CD14-positive monocyte (primary cell): ENCODE data around the gene IGSF1. TPM values are rescaled to one million over a fixed set of nuclear protein-coding genes. Genes with fewer than 3 reads are reported as not detected.

Experiments
- DNase-seq, 3 donors: peaks; one replicate each; pipeline ENCODE4 v3.0.0-alpha.2; 2011 to 2022
- H2AFZ ChIP-seq: 2 replicates; pipeline ENCODE4 v1.6.0; 2012; ENCODE audit warnings: mild to moderate bottlenecking, low read depth, low read length, inconsistent platforms; ENCODE audit not compliant: insufficient read depth, poor library complexity, severe bottlenecking
- H3K27ac ChIP-seq, 2 donors: 1 replicate in 1 of 2; 2 replicates in 1 of 2; pipeline ENCODE4 v1.5.1; 2012 to 2013; ENCODE audit warnings: low read length in 2 of 2, control low read depth in 1 of 2, inconsistent platforms in 1 of 2, low read depth in 1 of 2, mild to moderate bottlenecking in 1 of 2
- H3K27me3 ChIP-seq, 2 donors: one replicate each; pipeline versions ENCODE4 v1.6.0 to v1.6.1; 2011 to 2013; ENCODE audit warnings: low read length in 2 of 2; ENCODE audit not compliant: control insufficient read depth in 2 of 2, insufficient read depth in 2 of 2
- H3K36me3 ChIP-seq, 2 donors: replicated peaks in 1 of 2; 1 replicate in 1 of 2; 2 replicates in 1 of 2; pipeline versions ENCODE4 v1.5.1 to v1.6.1; 2012 to 2013; ENCODE audit warnings: low read length in 2 of 2, control low read depth in 1 of 2, inconsistent platforms in 1 of 2, mild to moderate bottlenecking in 1 of 2; ENCODE audit not compliant: insufficient read depth in 2 of 2, control insufficient read depth in 1 of 2
- H3K4me1 ChIP-seq, 2 donors: 1 replicate in 1 of 2; 2 replicates in 1 of 2; pipeline versions ENCODE4 v1.5.1 to v1.6.1; 2012 to 2013; ENCODE audit warnings: low read length in 2 of 2, control low read depth in 1 of 2, inconsistent platforms in 1 of 2, mild to moderate bottlenecking in 1 of 2, moderate library complexity in 1 of 2; ENCODE audit not compliant: insufficient read depth in 2 of 2, control insufficient read depth in 1 of 2
- H3K4me2 ChIP-seq: replicated peaks from 2 replicates; pipeline ENCODE3; 2012; ENCODE audit warnings: low read length, moderate library complexity, mild to moderate bottlenecking; ENCODE audit not compliant: poor library complexity, severe bottlenecking; ENCODE audit errors: extremely low read depth
- H3K4me3 ChIP-seq, 3 experiments: fragments of 200-600 bp in 1 of 3; sonication (generic) in 1 of 3; replicated peaks in 1 of 3; 1 replicate in 2 of 3; 2 replicates in 1 of 3; pipeline ENCODE4 v1.5.1; 2011 to 2013; ENCODE audit warnings: low read length in 3 of 3, mild to moderate bottlenecking in 3 of 3, control low read depth in 2 of 3, low read depth in 2 of 3, inconsistent platforms in 1 of 3, moderate library complexity in 1 of 3
- H3K79me2 ChIP-seq: 2 replicates; pipeline ENCODE4 v1.6.0; 2012; ENCODE audit warnings: mild to moderate bottlenecking, control low read depth, inconsistent platforms, low read length, moderate library complexity; ENCODE audit not compliant: insufficient read depth
- H3K9ac ChIP-seq: 2 replicates; pipeline ENCODE4 v1.6.0; 2017; ENCODE audit warnings: low read length, mild to moderate bottlenecking; ENCODE audit not compliant: insufficient read depth, poor library complexity, severe bottlenecking
- H3K9me3 ChIP-seq, 2 donors: replicated peaks in 1 of 2; 1 replicate in 1 of 2; 2 replicates in 1 of 2; pipeline versions ENCODE4 v1.5.1 to v1.6.1; 2012 to 2013; ENCODE audit warnings: low read length in 2 of 2, control low read depth in 1 of 2; ENCODE audit not compliant: control insufficient read depth in 1 of 2, insufficient read depth in 1 of 2
- H4K20me1 ChIP-seq: 2 replicates; pipeline ENCODE4 v1.6.0; 2012; ENCODE audit warnings: mild to moderate bottlenecking, low read length, control low read depth, moderate library complexity; ENCODE audit not compliant: insufficient read depth
- H3K27ac Mint-ChIP-seq, 7 donors: one replicate each; pipeline ENCODE4 v1.8.0; 2020; ENCODE audit warnings: mild to moderate bottlenecking in 7 of 7, mixed read lengths in 7 of 7, moderate library complexity in 6 of 7, inconsistent platforms in 2 of 7
- H3K27me3 Mint-ChIP-seq, 3 donors: one replicate each; pipeline ENCODE4 v1.8.0; 2021 to 2022; ENCODE audit warnings: low read depth in 3 of 3, mild to moderate bottlenecking in 3 of 3, mixed read lengths in 3 of 3, moderate library complexity in 3 of 3, inconsistent platforms in 1 of 3
- H3K36me3 Mint-ChIP-seq, 2 donors: one replicate each; pipeline ENCODE4 v1.8.0; 2020; ENCODE audit warnings: mixed read lengths in 2 of 2, inconsistent platforms in 1 of 2, mild to moderate bottlenecking in 1 of 2
- H3K4me1 Mint-ChIP-seq: one replicate; pipeline ENCODE4 v1.8.0; 2020; ENCODE audit warnings: mild to moderate bottlenecking, mixed read lengths
- H3K4me3 Mint-ChIP-seq, 2 donors: one replicate each; pipeline ENCODE4 v1.8.0; 2020; ENCODE audit warnings: mild to moderate bottlenecking in 2 of 2, mixed read lengths in 2 of 2, moderate library complexity in 1 of 2
- H3K9me3 Mint-ChIP-seq, 7 donors: one replicate each; pipeline ENCODE4 v1.8.0; 2020 to 2022; ENCODE audit warnings: mixed read lengths in 7 of 7, mild to moderate bottlenecking in 6 of 7, moderate library complexity in 6 of 7, inconsistent platforms in 2 of 7
- WGBS: methylation state at CpG from one replicate; pipeline ENCODE4 v1.1.5; 2013; ENCODE audit warnings: missing lambda C conversion rate; ENCODE audit not compliant: insufficient coverage; 5-methylcytosine and 5-hydroxymethylcytosine counted together
- intact Hi-C, 2 donors: fragments of 100-400 bp; cut with micrococcal nuclease; formaldehyde crosslinking; loops; one replicate each; pipeline versions ENCODE4 v1.15.0 to v1.15.1; 2023
- polyA plus RNA-seq, 3 donors: library from polyadenylated mRNA; depleted of rRNA in 1 of 3; unstranded in 2 of 3; stranded (reverse) in 1 of 3; fragments of 300-500 nt in 2 of 3; fragments of >200 nt in 1 of 3; fragmentation: Illumina TruSeq in 2 of 3; gene quantifications; 1 replicate in 2 of 3; 2 replicates in 1 of 3; pipeline ENCODE4 v1.2.3, GENCODE V29; 2012 to 2021
- TF ChIP-seq, protein P1 (sequence below): fragments of 200-600 bp; IDR thresholded peaks from one replicate; pipeline ENCODE4 v1.8.0; 2022; ENCODE audit warnings: antibody characterized with exemption, mild to moderate bottlenecking

IGSF1 gene
- polyA plus RNA-seq, 3 donors, result not detected

DNA sequence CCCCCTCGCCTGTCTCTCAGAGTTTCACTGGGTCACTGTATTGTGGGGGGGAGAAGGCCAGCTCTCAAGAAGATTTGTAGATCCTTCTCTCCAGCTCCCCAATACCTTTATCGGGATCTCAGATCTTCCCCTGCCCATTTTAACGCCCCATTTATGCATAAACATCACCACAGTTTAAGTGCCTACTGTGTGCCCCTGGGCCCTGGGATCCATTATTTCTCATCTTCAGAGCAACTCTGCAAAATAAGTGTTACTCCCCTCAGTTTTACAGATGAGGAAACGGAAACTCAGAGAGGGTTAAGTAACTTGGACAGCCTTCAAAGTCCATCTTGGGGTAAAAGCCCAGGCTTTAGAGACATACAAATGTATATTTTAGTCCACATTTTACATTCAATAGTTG lies 421 bp upstream of the IGSF1 start:
- no peaks in the 10 kb centered on the region for H3K36me3 ChIP-seq
- H3K4me3 ChIP-seq, result no peak overlapping the region
- H3K27me3 ChIP-seq, result peaks cover 9 to 15% of the 10 kb centered on the region in 2 donors
- H3K27ac Mint-ChIP-seq, result no peak overlapping the region
- H3K9ac ChIP-seq, result no peak overlapping the region
- peaks cover 13 to 25% (median 24%) of the 10 kb centered on the region in 3 donors for H3K27me3 Mint-ChIP-seq
- no peaks in the 10 kb centered on the region for H3K4me1 Mint-ChIP-seq
- H3K27ac ChIP-seq, result no peak overlapping the region
- TF ChIP-seq, protein P1, sequence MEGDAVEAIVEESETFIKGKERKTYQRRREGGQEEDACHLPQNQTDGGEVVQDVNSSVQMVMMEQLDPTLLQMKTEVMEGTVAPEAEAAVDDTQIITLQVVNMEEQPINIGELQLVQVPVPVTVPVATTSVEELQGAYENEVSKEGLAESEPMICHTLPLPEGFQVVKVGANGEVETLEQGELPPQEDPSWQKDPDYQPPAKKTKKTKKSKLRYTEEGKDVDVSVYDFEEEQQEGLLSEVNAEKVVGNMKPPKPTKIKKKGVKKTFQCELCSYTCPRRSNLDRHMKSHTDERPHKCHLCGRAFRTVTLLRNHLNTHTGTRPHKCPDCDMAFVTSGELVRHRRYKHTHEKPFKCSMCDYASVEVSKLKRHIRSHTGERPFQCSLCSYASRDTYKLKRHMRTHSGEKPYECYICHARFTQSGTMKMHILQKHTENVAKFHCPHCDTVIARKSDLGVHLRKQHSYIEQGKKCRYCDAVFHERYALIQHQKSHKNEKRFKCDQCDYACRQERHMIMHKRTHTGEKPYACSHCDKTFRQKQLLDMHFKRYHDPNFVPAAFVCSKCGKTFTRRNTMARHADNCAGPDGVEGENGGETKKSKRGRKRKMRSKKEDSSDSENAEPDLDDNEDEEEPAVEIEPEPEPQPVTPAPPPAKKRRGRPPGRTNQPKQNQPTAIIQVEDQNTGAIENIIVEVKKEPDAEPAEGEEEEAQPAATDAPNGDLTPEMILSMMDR, result no peak
- DNase-seq, result no peak
- no peaks in the 10 kb centered on the region for H3K4me1 ChIP-seq
- no peak overlapping the region for H3K4me2 ChIP-seq
- no peaks in the 10 kb centered on the region for H4K20me1 ChIP-seq
- H3K9me3 ChIP-seq, result no peaks in the 10 kb centered on the region
- peaks cover 0 to 8% (median 1%) of the 10 kb centered on the region in 7 donors for H3K9me3 Mint-ChIP-seq
- WGBS, result no CpG with 5 or more reads among the region's 4 CpGs
- H3K36me3 Mint-ChIP-seq, result no peaks in the 10 kb centered on the region
- intact Hi-C loops, result no loop called here
- H3K4me3 Mint-ChIP-seq, result no peak overlapping the region
- H2AFZ ChIP-seq, result no peak overlapping the region
- H3K79me2 ChIP-seq, result no peaks in the 10 kb centered on the region

DNA sequence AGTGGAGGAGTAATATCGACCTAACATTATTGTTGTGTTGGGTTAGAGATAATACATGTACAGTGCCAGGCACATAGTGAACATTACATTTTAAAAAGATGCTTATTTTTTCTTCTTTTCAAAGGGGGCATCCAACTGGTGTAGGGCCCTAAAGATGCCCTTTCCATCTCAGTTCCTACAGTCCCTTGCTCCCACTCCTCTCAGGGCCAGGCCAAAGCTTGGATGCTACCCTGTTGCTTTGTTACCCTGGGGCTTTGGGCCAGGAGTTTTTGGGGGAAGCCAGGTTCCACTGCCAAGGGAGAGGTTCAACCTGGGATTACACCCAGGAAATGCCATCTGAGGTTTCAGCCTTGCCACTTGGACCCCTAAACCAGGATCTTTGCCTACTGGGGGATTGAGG lies 918 bp downstream of the IGSF1 start:
- H3K4me1 ChIP-seq, result no peaks in the 10 kb centered on the region
- DNase-seq, result no peak
- Mint-ChIP-seq H3K27ac (no peak overlapping the region), H3K4me1 (no peaks in the 10 kb centered on the region), H3K9me3 (peaks cover 0 to 8% (median 1%) of the 10 kb centered on the region in 7 donors), H3K36me3 (no peaks in the 10 kb centered on the region), H3K4me3 (no peak overlapping the region), H3K27me3 (peaks cover 12 to 24% (median 23%) of the 10 kb centered on the region in 3 donors)
- H3K36me3 ChIP-seq, result no peaks in the 10 kb centered on the region
- intact Hi-C loops, result no loop called here
- no peaks in the 10 kb centered on the region for H3K9me3 ChIP-seq
- H3K4me2 ChIP-seq, result no peak overlapping the region
- no peak overlapping the region for H2AFZ ChIP-seq
- no peaks in the 10 kb centered on the region for H4K20me1 ChIP-seq
- no peaks in the 10 kb centered on the region for H3K79me2 ChIP-seq
- H3K4me3 ChIP-seq, result no peak overlapping the region
- no peak overlapping the region for H3K27ac ChIP-seq
- TF ChIP-seq, protein P1, result no peak
- no peak overlapping the region for H3K9ac ChIP-seq
- WGBS, result no CpG with 5 or more reads among the region's 1 CpG
- peaks cover 9 to 15% of the 10 kb centered on the region in 2 donors for H3K27me3 ChIP-seq
